ENCODE measurements around the gene GOLGB1. TPM values are rescaled to one million over a fixed set of nuclear protein-coding genes. Genes with fewer than 3 reads are reported as not detected.
"Not testable (repeated sequence)": the region's sequence is repeated elsewhere in the genome, so short reads cannot be mapped to it uniquely, and the experiment has no call there.

GOLGB1 gene
- total RNA-seq, result 10 to 100 TPM; 15.0 to 16.4 TPM

DNA sequence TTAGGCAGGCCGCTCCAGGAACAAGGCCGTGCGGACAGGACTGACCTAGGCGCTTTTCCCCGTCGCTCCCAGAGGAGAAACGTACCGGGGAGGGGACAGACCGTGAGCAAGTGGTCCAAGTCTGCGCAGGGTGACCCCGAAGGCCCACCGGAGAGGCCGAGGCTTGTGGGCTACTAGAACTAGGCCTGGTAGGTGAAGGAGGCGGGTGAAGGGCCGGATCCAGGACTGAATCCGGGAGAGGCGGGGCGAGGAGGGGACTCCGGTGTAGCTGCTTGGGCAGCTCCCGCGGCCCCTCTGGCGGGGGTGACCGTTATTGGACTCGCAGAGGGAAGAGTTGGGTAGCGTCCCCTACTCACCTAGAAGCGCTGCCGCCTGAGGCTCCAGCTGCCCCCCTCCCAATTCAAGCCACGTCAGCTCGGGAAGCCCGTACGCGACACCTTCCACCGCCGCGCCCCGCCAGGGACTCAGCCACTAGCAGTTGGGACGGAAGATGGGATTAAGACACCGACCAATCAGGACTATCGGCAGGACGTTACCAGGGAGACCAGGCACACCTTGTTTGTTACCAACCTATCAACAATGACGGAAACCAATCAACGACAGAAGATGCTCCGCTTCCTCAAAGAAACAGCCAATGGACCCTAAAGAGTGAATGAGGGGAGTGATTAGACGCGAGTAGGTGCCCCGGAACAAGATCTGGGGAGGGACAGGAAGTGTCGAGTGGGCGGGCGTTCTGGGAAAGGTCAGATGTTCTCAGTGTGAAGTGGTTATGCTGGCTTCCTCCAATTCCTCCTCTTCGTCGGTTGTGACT, at the start of gene GOLGB1:
GOLGB1 (minus strand) TSS at position 466 of the 811 bp plus-strand sequence. CDS start 18,770 bp downstream, outside the sequence.
- POLR2A ChIA-PET, result interaction anchor here (0.6 to 1.7 kb wide), 4 partner anchors 14 to 89 kb away, joined by 3 to 6 read pairs (median 4); partner anchors contain the start of gene HCLS1
- ATAC-seq (peak; percentile 96), DNase-seq (peak; percentile 98)
- CTCF ChIA-PET, result no interaction called here
- no peaks in the 10 kb centered on the region for H3K36me3 Mint-ChIP-seq (ENCODE audit: low read depth)
- H3K4me1 Mint-ChIP-seq (ENCODE audit: low read depth), result peaks cover 11% of the 10 kb centered on the region
- no peak for TF ChIP-seq CTCF (IDR thresholded peaks at IDR 0.05)
- intact Hi-C loops (cut with micrococcal nuclease), result loop anchor here (2.0 kb wide), 1 partner anchor 89 kb away; the partner anchor contains the start of gene HCLS1
- H3K27ac Mint-ChIP-seq, result no peak within 1 kb of the TSS
- H3K4me3 Mint-ChIP-seq, result no peak within 1 kb of the TSS
- no peaks in the 10 kb centered on the region for H3K9me3 Mint-ChIP-seq
- peaks cover 1% of the 10 kb centered on the region for H3K27me3 Mint-ChIP-seq

DNA sequence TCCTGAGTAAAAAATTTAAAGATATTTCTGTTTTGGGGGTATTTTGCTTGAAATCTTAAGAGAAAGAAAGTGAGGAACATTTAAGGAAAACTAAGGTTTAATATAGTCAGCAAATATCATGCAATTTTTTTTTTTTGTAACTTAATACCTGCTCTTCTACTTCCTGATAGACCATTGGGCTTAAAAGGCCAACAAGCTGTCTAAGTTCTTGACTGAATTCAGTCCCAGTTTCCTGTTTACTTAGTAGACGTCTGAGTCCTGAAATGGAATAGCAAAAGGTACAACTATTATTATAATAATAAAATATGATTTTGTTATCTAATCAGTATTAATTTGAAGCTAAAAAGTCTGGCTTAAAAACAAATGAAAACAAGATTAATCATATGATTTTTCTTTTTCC, 47.4 kb upstream of the GOLGB1 start:
- no peaks in the 10 kb centered on the region for H3K9me3 Mint-ChIP-seq
- intact Hi-C loops (cut with micrococcal nuclease), result no loop called here
- ATAC-seq, result no peak
- H3K4me1 Mint-ChIP-seq (ENCODE audit: low read depth), result peaks cover 12% of the 10 kb centered on the region
- no peak overlapping the region for H3K27ac Mint-ChIP-seq
- CTCF ChIA-PET, result no interaction called here
- peaks cover 41% of the 10 kb centered on the region for H3K36me3 Mint-ChIP-seq (ENCODE audit: low read depth)
- DNase-seq, result no peak
- no peak for TF ChIP-seq CTCF (IDR thresholded peaks at IDR 0.05)
- no peak overlapping the region for H3K4me3 Mint-ChIP-seq
- H3K27me3 Mint-ChIP-seq, result no peaks in the 10 kb centered on the region
- POLR2A ChIA-PET, result no interaction called here

GRCh38 chr3:121794264-121794983, 44.9 kb upstream of the GOLGB1 start:
- TF ChIP-seq CTCF (IDR thresholded peaks at IDR 0.05), result no peak
- Mint-ChIP-seq H3K9me3 (no peaks in the 10 kb centered on the region), H3K27ac (no peak overlapping the region), H3K4me1 (ENCODE audit: low read depth) (no peaks in the 10 kb centered on the region), H3K36me3 (ENCODE audit: low read depth) (peaks cover 40% of the 10 kb centered on the region), H3K4me3 (no peak overlapping the region), H3K27me3 (no peaks in the 10 kb centered on the region)
- intact Hi-C loops (cut with micrococcal nuclease), result no loop called here
- POLR2A ChIA-PET, result no interaction called here
- DNase-seq, result no peak
- CTCF ChIA-PET, result no interaction called here
- no peak for ATAC-seq

DNA sequence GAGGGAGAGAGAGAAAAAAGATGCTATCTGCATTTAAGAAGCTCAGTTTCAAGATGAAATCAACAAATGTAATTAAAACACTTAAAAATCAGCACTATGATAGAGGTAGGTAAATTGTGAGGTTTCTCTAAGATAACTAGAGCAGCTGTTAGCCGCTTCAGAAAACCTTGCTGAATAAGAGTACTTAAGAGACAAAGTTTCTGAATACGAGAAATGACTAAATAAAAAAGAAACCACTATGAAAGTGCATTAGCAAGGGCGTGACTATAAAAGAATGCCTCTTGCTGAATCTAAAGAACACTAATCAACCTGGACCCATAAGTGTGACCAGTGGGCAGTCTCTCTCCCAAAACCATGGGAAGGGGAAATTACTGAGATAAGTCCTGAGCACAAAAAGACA, 43.5 kb upstream of the GOLGB1 start:
- ATAC-seq, result no peak
- H3K4me3 Mint-ChIP-seq, result no peak overlapping the region
- ChIA-PET POLR2A (interaction anchor here (0.6 kb wide), 1 partner anchor 15 kb away, joined by 3 read pairs; no protein-coding TSS in a partner anchor), CTCF (no interaction called here)
- H3K36me3 Mint-ChIP-seq (ENCODE audit: low read depth), result peaks cover 50% of the 10 kb centered on the region
- no peak overlapping the region for H3K27ac Mint-ChIP-seq
- H3K9me3 Mint-ChIP-seq, result no peaks in the 10 kb centered on the region
- no peaks in the 10 kb centered on the region for H3K4me1 Mint-ChIP-seq (ENCODE audit: low read depth)
- DNase-seq, result no peak
- intact Hi-C loops (cut with micrococcal nuclease), result no loop called here
- H3K27me3 Mint-ChIP-seq, result no peaks in the 10 kb centered on the region
- TF ChIP-seq CTCF (IDR thresholded peaks at IDR 0.05), result no peak

GRCh38 chr3:121786485-121786884, 36.9 kb upstream of the GOLGB1 start:
- intact Hi-C loops (cut with micrococcal nuclease), result no loop called here
- Mint-ChIP-seq H3K27ac (no peak overlapping the region), H3K27me3 (no peaks in the 10 kb centered on the region), H3K9me3 (no peaks in the 10 kb centered on the region), H3K36me3 (ENCODE audit: low read depth) (peaks cover 57% of the 10 kb centered on the region), H3K4me3 (no peak overlapping the region), H3K4me1 (ENCODE audit: low read depth) (no peaks in the 10 kb centered on the region)
- DNase-seq (no peak), ATAC-seq (no peak)
- TF ChIP-seq CTCF (IDR thresholded peaks at IDR 0.05), result no peak
- POLR2A ChIA-PET, result no interaction called here
- CTCF ChIA-PET, result no interaction called here

- DNase-seq, result not testable (repeated sequence)
Measured at GRCh38 chr3:121782784-121783183, 33.2 kb upstream of the GOLGB1 start.

More at GRCh38 chr3:121782784-121783183, 33.2 kb upstream of the GOLGB1 start:
- H3K27me3 Mint-ChIP-seq; CTCF ChIA-PET; H3K4me1 Mint-ChIP-seq (ENCODE audit: low read depth); POLR2A ChIA-PET; intact Hi-C loops (cut with micrococcal nuclease); H3K9me3 Mint-ChIP-seq; ATAC-seq; H3K4me3 Mint-ChIP-seq; H3K27ac Mint-ChIP-seq: not testable (repeated sequence)
- peaks cover 64% of the 10 kb centered on the region for H3K36me3 Mint-ChIP-seq (ENCODE audit: low read depth)
